Activated B cell treated with CpG ODN at 0.5 μM for 24 hours (primary cell): ENCODE results near the gene CDC42. TPM values are rescaled to one million over a fixed set of nuclear protein-coding genes. Genes with fewer than 3 reads are reported as not detected.

Experiments
- ATAC-seq: fragments of 200-7000 bp; cut with Tn5 transposase; one replicate; pipeline ENCODE4 v1.10.0; 2021; ENCODE audit warnings: low read depth, mild to moderate bottlenecking, moderate library complexity
- CTCF ChIA-PET: fragments of 350-600 bp; sonication (Branson Sonifier 250); formaldehyde crosslinking; loops from one replicate; lab custom pipeline; 2021; ENCODE audit warnings: antibody characterized with exemption; lab: Charles Lee
- POLR2A ChIA-PET: fragments of 350-600 bp; sonication (Branson Sonifier 250); formaldehyde crosslinking; loops from one replicate; lab custom pipeline; 2021; ENCODE audit warnings: antibody characterized with exemption; lab: Charles Lee
- DNase-seq: peaks from one replicate; pipeline ENCODE4 v3.0.0; 2022
- H3K27ac Mint-ChIP-seq: one replicate; pipeline ENCODE4 v1.8.0; 2020; ENCODE audit warnings: mixed read lengths
- H3K27me3 Mint-ChIP-seq: one replicate; pipeline ENCODE4 v1.8.0; 2021; ENCODE audit warnings: mixed read lengths
- H3K36me3 Mint-ChIP-seq: one replicate; pipeline ENCODE4 v1.8.0; 2021; ENCODE audit warnings: low read depth, mixed read lengths
- H3K4me1 Mint-ChIP-seq: one replicate; pipeline ENCODE4 v1.8.0; 2021; ENCODE audit warnings: mixed read lengths
- H3K4me3 Mint-ChIP-seq: one replicate; pipeline ENCODE4 v1.8.0; 2020; ENCODE audit warnings: mild to moderate bottlenecking, mixed read lengths
- H3K9me3 Mint-ChIP-seq: one replicate; pipeline ENCODE4 v1.8.0; 2020; ENCODE audit warnings: mixed read lengths
- CTCF ChIP-seq: fragments of 200-600 bp; IDR thresholded peaks from one replicate; pipeline ENCODE4 v1.8.0; 2022; ENCODE audit warnings: antibody characterized with exemption, mild to moderate bottlenecking
- intact Hi-C: fragments of 100-400 bp; cut with micrococcal nuclease; formaldehyde crosslinking; loops from one replicate; pipeline ENCODE4 v1.15.1; 2024
- total RNA-seq: library from RNA; stranded (reverse); gene quantifications from 2 replicates; pipeline ENCODE4 v1.2.3, GENCODE V29; 2022

Gene CDC42
- total RNA-seq, 1 donor from 2014 or later, result 310 TPM

GRCh38 chr1:22117851-22118250 is 65.3 kb downstream of the CDC42 start:
- ChIA-PET POLR2A (no interaction called here), CTCF (interaction anchor here (0.6 to 1.6 kb wide), 4 partner anchors 11 to 558 kb away, joined by 3 to 5 read pairs (median 4); no protein-coding TSS in a partner anchor)
- intact Hi-C loops, result no loop called here
- no peak overlapping the region for H3K4me3 Mint-ChIP-seq
- peak overlapping the region; percentile 82 for H3K27ac Mint-ChIP-seq
- ATAC-seq (no peak), DNase-seq (no peak)
- TF ChIP-seq CTCF, result no peak
- peaks cover 67% of the 10 kb centered on the region for H3K4me1 Mint-ChIP-seq
- H3K36me3 Mint-ChIP-seq, result peaks cover 63% of the 10 kb centered on the region
- H3K9me3 Mint-ChIP-seq, result no peaks in the 10 kb centered on the region
- no peaks in the 10 kb centered on the region for H3K27me3 Mint-ChIP-seq

- Mint-ChIP-seq H3K27me3 (no peaks in the 10 kb centered on the region), H3K27ac (peak overlapping the region; percentile 82), H3K4me1 (peaks cover 63% of the 10 kb centered on the region), H3K4me3 (peak overlapping the region; percentile 59), H3K9me3 (no peaks in the 10 kb centered on the region), H3K36me3 (peaks cover 57% of the 10 kb centered on the region)
- intact Hi-C loops, result no loop called here
- ChIA-PET POLR2A (interaction anchor here (0.5 kb wide), 1 partner anchor 98 kb away, joined by 3 read pairs; no protein-coding TSS in a partner anchor), CTCF (interaction anchor here (0.6 to 1.6 kb wide), 2 partner anchors 11 to 557 kb away, joined by 4 to 5 read pairs; no protein-coding TSS in a partner anchor)
- DNase-seq (no peak), ATAC-seq (no peak)
- TF ChIP-seq CTCF, result no peak
These were observed 65.9 kb downstream of the CDC42 start for GRCh38 chr1:22118291-22118992.

- Mint-ChIP-seq H3K4me1 (peaks cover 56% of the 10 kb centered on the region), H3K27ac (peak overlapping the region; percentile 59), H3K36me3 (peaks cover 44% of the 10 kb centered on the region), H3K9me3 (no peaks in the 10 kb centered on the region), H3K4me3 (no peak overlapping the region), H3K27me3 (no peaks in the 10 kb centered on the region)
- no peak for ATAC-seq
- no peak for TF ChIP-seq CTCF
- intact Hi-C loops, result no loop called here
- ChIA-PET POLR2A (interaction anchor here (0.5 kb wide), 1 partner anchor 935 kb away, joined by 3 read pairs; no protein-coding TSS in a partner anchor), CTCF (no interaction called here)
- DNase-seq, result no peak
These were observed 67.3 kb downstream of the CDC42 start for GRCh38 chr1:22119626-22120468.

GRCh38 chr1:22120469-22120790 is 67.9 kb downstream of the CDC42 start:
- Mint-ChIP-seq H3K27ac (no peak overlapping the region), H3K4me3 (no peak overlapping the region), H3K4me1 (peaks cover 51% of the 10 kb centered on the region), H3K36me3 (peaks cover 39% of the 10 kb centered on the region), H3K9me3 (no peaks in the 10 kb centered on the region), H3K27me3 (no peaks in the 10 kb centered on the region)
- POLR2A ChIA-PET, result interaction anchor here (0.6 kb wide), 1 partner anchor 103 kb away, joined by 4 read pairs; no protein-coding TSS in a partner anchor
- DNase-seq (no peak), ATAC-seq (no peak)
- intact Hi-C loops, result no loop called here
- CTCF ChIA-PET, result no interaction called here
- no peak for TF ChIP-seq CTCF

- peaks cover 31% of the 10 kb centered on the region for H3K36me3 Mint-ChIP-seq
- no peak for DNase-seq
- no peaks in the 10 kb centered on the region for H3K27me3 Mint-ChIP-seq
- no peak overlapping the region for H3K27ac Mint-ChIP-seq
- H3K9me3 Mint-ChIP-seq, result no peaks in the 10 kb centered on the region
- ATAC-seq, result no peak
- CTCF ChIA-PET, result no interaction called here
- POLR2A ChIA-PET, result no interaction called here
- peaks cover 40% of the 10 kb centered on the region for H3K4me1 Mint-ChIP-seq
- H3K4me3 Mint-ChIP-seq, result no peak overlapping the region
- TF ChIP-seq CTCF, result no peak
- intact Hi-C loops, result no loop called here
These were observed 69.0 kb downstream of the CDC42 start for GRCh38 chr1:22121421-22121911.
